Nephron progenitor cell (in vitro differentiated cells): ENCODE measurements around the gene GAS7.

ENCODE experiments used
- DNase-seq: peaks from one replicate; pipeline ENCODE4 v3.0.0; 2021
- H3K27ac Mint-ChIP-seq: 2 replicates; pipeline ENCODE4 v1.8.0; 2021; ENCODE audit warnings: mild to moderate bottlenecking, moderate library complexity, mixed read lengths
- H3K27me3 Mint-ChIP-seq: 2 replicates; pipeline ENCODE4 v1.8.0; 2021; ENCODE audit warnings: mild to moderate bottlenecking, low read depth, mixed read lengths; ENCODE audit not compliant: poor library complexity
- H3K36me3 Mint-ChIP-seq: 2 replicates; pipeline ENCODE4 v1.8.0; 2021; ENCODE audit warnings: low read depth, mixed read lengths
- H3K4me1 Mint-ChIP-seq: 2 replicates; pipeline ENCODE4 v1.8.0; 2021; ENCODE audit warnings: mixed read lengths
- H3K4me3 Mint-ChIP-seq: 2 replicates; pipeline ENCODE4 v1.8.0; 2021; ENCODE audit warnings: mild to moderate bottlenecking, moderate library complexity, mixed read lengths
- H3K9me3 Mint-ChIP-seq: 2 replicates; pipeline ENCODE4 v1.8.0; 2021; ENCODE audit warnings: mild to moderate bottlenecking, moderate library complexity, mixed read lengths
- TF ChIP-seq, protein P1 (sequence below): fragments of 200-600 bp; sonication (generic); IDR thresholded peaks from 2 replicates; pipeline ENCODE4 v1.5.0; 2021; ENCODE audit warnings: antibody characterized with exemption

The GAS7 gene

DNA sequence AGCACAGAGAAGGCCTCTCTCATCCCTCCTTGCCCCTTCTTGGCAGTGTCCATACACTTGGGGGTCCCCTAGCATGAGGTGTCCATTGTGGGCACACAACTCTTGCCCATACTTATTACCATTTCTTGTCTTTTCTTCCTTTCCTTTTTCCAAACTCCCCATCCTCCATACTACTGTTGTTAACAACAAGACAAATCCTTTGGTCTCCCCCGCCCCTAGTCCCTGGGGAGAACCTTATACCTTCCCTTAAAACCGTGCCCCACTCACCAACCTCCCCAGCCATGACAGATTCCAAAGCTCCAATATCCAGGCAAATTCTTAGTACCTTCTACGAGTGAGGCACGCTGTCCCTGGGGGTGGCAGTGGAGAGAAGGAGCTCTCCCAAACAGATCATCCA lies 82.9 kb downstream of the GAS7 start:
- no peaks in the 10 kb centered on the region for H3K36me3 Mint-ChIP-seq
- TF ChIP-seq, protein P1, sequence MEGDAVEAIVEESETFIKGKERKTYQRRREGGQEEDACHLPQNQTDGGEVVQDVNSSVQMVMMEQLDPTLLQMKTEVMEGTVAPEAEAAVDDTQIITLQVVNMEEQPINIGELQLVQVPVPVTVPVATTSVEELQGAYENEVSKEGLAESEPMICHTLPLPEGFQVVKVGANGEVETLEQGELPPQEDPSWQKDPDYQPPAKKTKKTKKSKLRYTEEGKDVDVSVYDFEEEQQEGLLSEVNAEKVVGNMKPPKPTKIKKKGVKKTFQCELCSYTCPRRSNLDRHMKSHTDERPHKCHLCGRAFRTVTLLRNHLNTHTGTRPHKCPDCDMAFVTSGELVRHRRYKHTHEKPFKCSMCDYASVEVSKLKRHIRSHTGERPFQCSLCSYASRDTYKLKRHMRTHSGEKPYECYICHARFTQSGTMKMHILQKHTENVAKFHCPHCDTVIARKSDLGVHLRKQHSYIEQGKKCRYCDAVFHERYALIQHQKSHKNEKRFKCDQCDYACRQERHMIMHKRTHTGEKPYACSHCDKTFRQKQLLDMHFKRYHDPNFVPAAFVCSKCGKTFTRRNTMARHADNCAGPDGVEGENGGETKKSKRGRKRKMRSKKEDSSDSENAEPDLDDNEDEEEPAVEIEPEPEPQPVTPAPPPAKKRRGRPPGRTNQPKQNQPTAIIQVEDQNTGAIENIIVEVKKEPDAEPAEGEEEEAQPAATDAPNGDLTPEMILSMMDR, result no peak
- no peak overlapping the region for H3K27ac Mint-ChIP-seq
- H3K27me3 Mint-ChIP-seq, result peaks cover 47% of the 10 kb centered on the region
- H3K4me3 Mint-ChIP-seq, result no peak overlapping the region
- DNase-seq, result no peak
- H3K9me3 Mint-ChIP-seq, result peaks cover 18% of the 10 kb centered on the region
- H3K4me1 Mint-ChIP-seq, result peaks cover 55% of the 10 kb centered on the region

DNA sequence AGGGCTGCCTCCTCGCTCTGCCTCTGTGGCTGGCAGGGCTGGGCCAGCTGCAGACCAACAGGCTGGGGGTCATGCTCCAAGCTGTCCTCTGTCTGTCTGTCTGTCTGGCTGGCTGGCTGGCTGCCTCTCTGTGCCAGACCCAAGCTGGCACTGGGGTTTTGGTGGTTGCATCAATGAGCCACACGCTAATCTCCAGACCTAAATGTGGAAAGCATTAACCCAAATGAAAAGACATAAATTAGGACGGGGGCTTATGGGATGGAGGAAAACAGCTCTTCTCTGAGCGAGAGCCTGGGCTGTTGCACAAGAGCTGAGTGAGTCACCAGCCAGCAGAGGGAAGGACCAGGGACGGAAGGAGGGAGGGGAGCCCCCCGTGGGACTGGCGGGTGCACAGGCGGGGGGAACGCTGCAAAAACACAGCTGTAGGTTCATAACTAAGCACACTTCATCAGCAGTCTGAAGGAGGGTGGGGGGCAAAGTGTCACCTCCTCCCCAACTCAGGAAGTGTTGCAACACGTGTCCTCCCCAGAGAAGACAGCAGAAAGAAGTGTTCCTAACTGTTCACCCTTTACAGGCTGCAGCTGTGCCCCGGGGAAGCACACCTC lies 83.4 kb downstream of the GAS7 start:
- peaks cover 45% of the 10 kb centered on the region for H3K27me3 Mint-ChIP-seq
- H3K36me3 Mint-ChIP-seq, result no peaks in the 10 kb centered on the region
- H3K4me1 Mint-ChIP-seq, result peaks cover 50% of the 10 kb centered on the region
- no peak overlapping the region for H3K27ac Mint-ChIP-seq
- DNase-seq, result no peak
- H3K4me3 Mint-ChIP-seq, result no peak overlapping the region
- H3K9me3 Mint-ChIP-seq, result peaks cover 18% of the 10 kb centered on the region
- TF ChIP-seq, protein P1, result no peak

DNA sequence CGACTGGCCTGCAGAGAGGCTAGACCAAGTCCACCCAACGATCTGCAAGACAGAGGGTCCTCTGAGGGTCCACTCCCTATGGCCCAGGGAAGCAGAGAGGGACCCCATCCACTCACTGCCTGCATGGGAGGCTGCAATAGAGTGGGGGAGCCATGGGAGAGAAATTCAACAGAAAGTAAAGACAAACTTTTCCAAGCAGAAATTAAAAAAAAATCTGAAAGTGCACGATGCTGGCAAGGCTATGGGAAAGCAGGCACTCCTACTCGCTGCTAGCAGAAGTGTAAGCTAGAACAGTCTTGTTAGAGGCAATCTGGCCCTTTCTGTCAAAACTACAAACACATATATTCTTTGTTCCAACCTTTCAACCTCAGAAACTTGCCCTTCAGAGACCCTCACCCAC lies 85.4 kb downstream of the GAS7 start:
- peaks cover 41% of the 10 kb centered on the region for H3K27me3 Mint-ChIP-seq
- TF ChIP-seq, protein P1, result no peak
- H3K4me3 Mint-ChIP-seq, result no peak overlapping the region
- peaks cover 32% of the 10 kb centered on the region for H3K4me1 Mint-ChIP-seq
- peaks cover 18% of the 10 kb centered on the region for H3K9me3 Mint-ChIP-seq
- H3K36me3 Mint-ChIP-seq, result no peaks in the 10 kb centered on the region
- H3K27ac Mint-ChIP-seq, result no peak overlapping the region
- DNase-seq, result no peak

DNA sequence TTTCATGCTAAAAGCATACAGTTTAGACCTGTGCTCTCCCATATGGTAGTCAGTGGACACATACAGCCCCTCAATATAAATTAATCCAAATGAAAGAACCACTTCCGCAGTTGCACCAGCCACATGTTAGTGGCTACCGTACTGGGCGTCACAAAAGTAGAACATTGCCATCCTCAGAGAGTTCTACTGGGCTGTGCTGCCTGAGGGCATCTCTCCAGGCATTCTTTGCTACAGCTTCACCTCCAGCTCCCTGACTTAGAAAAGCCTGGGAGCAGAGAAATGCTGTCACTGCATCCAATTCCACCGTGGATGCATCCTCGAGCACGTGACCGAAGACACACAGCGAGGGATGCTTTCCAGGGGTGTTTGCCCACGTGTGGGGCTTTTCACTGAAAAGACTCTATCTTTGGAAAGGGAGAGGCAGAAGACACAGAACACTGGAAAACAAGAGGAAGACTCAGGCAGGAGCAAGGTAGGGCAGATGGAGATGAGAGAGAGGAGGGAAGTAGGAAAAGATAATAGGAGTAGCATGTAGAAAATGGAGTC lies 86.4 kb downstream of the GAS7 start:
- no peak for DNase-seq
- H3K36me3 Mint-ChIP-seq, result no peaks in the 10 kb centered on the region
- H3K27me3 Mint-ChIP-seq, result peaks cover 42% of the 10 kb centered on the region
- TF ChIP-seq, protein P1, result no peak
- peaks cover 14% of the 10 kb centered on the region for H3K9me3 Mint-ChIP-seq
- H3K27ac Mint-ChIP-seq, result no peak overlapping the region
- no peak overlapping the region for H3K4me3 Mint-ChIP-seq
- H3K4me1 Mint-ChIP-seq, result peaks cover 22% of the 10 kb centered on the region

DNA sequence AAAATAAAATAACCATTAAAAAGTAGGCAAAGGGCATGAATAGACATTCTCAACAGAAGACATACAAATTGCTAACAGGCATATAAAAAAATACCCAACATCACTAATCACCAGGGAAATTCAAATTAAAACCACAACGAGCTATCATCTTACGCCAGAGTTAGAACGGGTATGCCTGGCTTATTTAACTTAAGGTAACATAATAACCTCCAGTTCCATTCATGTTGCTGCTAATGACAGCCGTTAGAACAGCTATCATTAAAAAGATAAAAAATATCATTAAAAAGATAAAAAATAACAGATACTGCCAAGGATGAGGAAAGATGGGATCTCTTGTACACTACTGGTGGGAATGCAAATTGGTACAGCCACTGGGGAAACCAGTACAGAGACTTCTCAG lies 89.3 kb downstream of the GAS7 start:
- Mint-ChIP-seq H3K4me3 (no peak overlapping the region), H3K9me3 (no peaks in the 10 kb centered on the region), H3K27ac (no peak overlapping the region), H3K4me1 (peaks cover 9% of the 10 kb centered on the region), H3K36me3 (no peaks in the 10 kb centered on the region), H3K27me3 (peaks cover 29% of the 10 kb centered on the region)
- no peak for DNase-seq
- TF ChIP-seq, protein P1, result no peak
